OCI-LY3 (cell line): ENCODE measurements around the gene PCDHGB3.

Experiments used
- H2AFZ ChIP-seq: fragments of 200-600, 300-600 bp; shearing (Covaris generic); 2 replicates; pipeline ENCODE4 v1.6.0; 2014; ENCODE audit warnings: antibody characterized with exemption, low read depth, low read length
- H3K27ac ChIP-seq: fragments of 200-600, 300-600 bp; sonication (generic); 2 replicates; pipeline ENCODE4 v1.5.1; 2014; ENCODE audit warnings: mild to moderate bottlenecking, low read length, moderate library complexity, mixed read lengths
- H3K27me3 ChIP-seq: fragments of 200-600, 300-600 bp; sonication (generic); 2 replicates; pipeline ENCODE4 v1.6.1; 2014; ENCODE audit warnings: low read depth, low read length, mixed read lengths
- H3K36me3 ChIP-seq: fragments of 200-600, 300-600 bp; sonication (generic); replicated peaks from 2 replicates; pipeline ENCODE3; 2014; ENCODE audit warnings: low read depth, low read length, mixed read lengths
- H3K4me1 ChIP-seq: fragments of 300-600, 200-600 bp; sonication (generic); 2 replicates; pipeline ENCODE4 v1.6.1; 2014; ENCODE audit warnings: low read length, mixed read lengths
- H3K4me2 ChIP-seq: fragments of 200-600, 300-600 bp; sonication (generic); 2 replicates; pipeline ENCODE4 v1.6.1; 2014; ENCODE audit warnings: low read length, mixed read lengths
- H3K4me3 ChIP-seq: fragments of 300-600, 200-600 bp; sonication (generic); 2 replicates; pipeline ENCODE4 v1.5.1; 2014; ENCODE audit warnings: antibody characterized with exemption, mild to moderate bottlenecking, low read length, moderate library complexity
- H3K79me2 ChIP-seq: fragments of 300-600, 200-600 bp; shearing (Covaris generic); 2 replicates; pipeline ENCODE4 v1.6.1; 2014; ENCODE audit warnings: mild to moderate bottlenecking, low read length, mixed read lengths
- H3K9ac ChIP-seq: fragments of 300-600, 200-600 bp; shearing (Covaris generic); 2 replicates; pipeline ENCODE4 v1.6.0; 2014; ENCODE audit warnings: mild to moderate bottlenecking, low read length, moderate library complexity
- H3K9me3 ChIP-seq: fragments of 200-600, 300-600 bp; shearing (Covaris generic); 2 replicates; pipeline ENCODE4 v1.6.1; 2014; ENCODE audit warnings: low read length, mixed read lengths; ENCODE audit not compliant: insufficient read depth
- H4K20me1 ChIP-seq: fragments of 200-600, 300-600 bp; sonication (generic); 2 replicates; pipeline ENCODE4 v1.6.1; 2016; ENCODE audit warnings: low read length, mixed read lengths; ENCODE audit not compliant: insufficient read depth
- CTCF ChIP-seq: fragments of 200-600, 300-600 bp; sonication (generic); IDR thresholded peaks from 2 replicates; pipeline ENCODE4 v1.5.1; 2014; ENCODE audit warnings: antibody characterized with exemption, low read length, low read depth
- EZH2phosphoT487 ChIP-seq: fragments of 200-600 bp; shearing (Covaris generic); IDR thresholded peaks from 2 replicates; pipeline ENCODE4 v1.6.1; 2018; ENCODE audit warnings: antibody characterized with exemption, mixed run types, low read depth

The PCDHGB3 gene

GRCh38 chr5:141349917-141350619 is 20.0 kb upstream of the PCDHGB3 start, which contains the start of gene PCDHGB1:
PCDHGB1 (plus strand) TSS chr5:141350099; CDS start chr5:141350261, 162 bp downstream.
- H3K36me3 ChIP-seq, result no peaks in the 10 kb centered on the region
- no peak for TF ChIP-seq EZH2phosphoT487
- no peak for TF ChIP-seq CTCF
- no peaks in the 10 kb centered on the region for H4K20me1 ChIP-seq
- H3K9ac ChIP-seq, result no peak within 1 kb of the TSS
- H3K4me2 ChIP-seq, result no peak within 1 kb of the TSS
- H3K27me3 ChIP-seq, result no peaks in the 10 kb centered on the region
- no peak within 1 kb of the TSS for H3K4me3 ChIP-seq
- no peak within 1 kb of the TSS for H2AFZ ChIP-seq
- H3K27ac ChIP-seq, result no peak within 1 kb of the TSS
- no peaks in the 10 kb centered on the region for H3K9me3 ChIP-seq
- 0 out of 2 replicates have a peak, but pooled peaks cover 3% of the 10 kb centered on the region for H3K4me1 ChIP-seq
- no peaks in the 10 kb centered on the region for H3K79me2 ChIP-seq

GRCh38 chr5:141351591-141351990 is 18.5 kb upstream of the PCDHGB3 start:
- Histone ChIP-seq H3K79me2 (no peaks in the 10 kb centered on the region), H4K20me1 (no peaks in the 10 kb centered on the region), H3K27ac (no peak overlapping the region), H3K4me2 (no peak overlapping the region), H3K4me3 (no peak overlapping the region), H3K4me1 (0 out of 2 replicates have a peak, but pooled peaks cover 3% of the 10 kb centered on the region), H3K9me3 (no peaks in the 10 kb centered on the region), H2AFZ (no peak overlapping the region), H3K9ac (no peak overlapping the region), H3K36me3 (no peaks in the 10 kb centered on the region), H3K27me3 (no peaks in the 10 kb centered on the region)
- TF ChIP-seq EZH2phosphoT487, result no peak
- no peak for TF ChIP-seq CTCF

- H3K36me3 ChIP-seq, result no peaks in the 10 kb centered on the region
- 0 out of 2 replicates have a peak within 1 kb of the TSS, but pooled peaks have one; percentile 32 for H3K4me2 ChIP-seq
- no peak within 1 kb of the TSS for H3K9ac ChIP-seq
- 0 out of 2 replicates have a peak, but pooled peaks cover 3% of the 10 kb centered on the region for H3K4me1 ChIP-seq
- H4K20me1 ChIP-seq, result no peaks in the 10 kb centered on the region
- TF ChIP-seq CTCF, result peak; percentile 50
- TF ChIP-seq EZH2phosphoT487, result no peak
- no peaks in the 10 kb centered on the region for H3K9me3 ChIP-seq
- no peak within 1 kb of the TSS for H3K4me3 ChIP-seq
- no peak within 1 kb of the TSS for H3K27ac ChIP-seq
- H3K79me2 ChIP-seq, result no peaks in the 10 kb centered on the region
- no peaks in the 10 kb centered on the region for H3K27me3 ChIP-seq
- H2AFZ ChIP-seq, result no peak within 1 kb of the TSS
These were observed 15.1 kb upstream of the PCDHGB3 start, which contains the start of gene PCDHGA4 for GRCh38 chr5:141354900-141355469. PCDHGA4 (plus strand) TSS chr5:141355021; CDS start chr5:141355108, 87 bp downstream.

- Histone ChIP-seq H2AFZ (no peak overlapping the region), H3K79me2 (no peaks in the 10 kb centered on the region), H3K4me3 (no peak overlapping the region), H3K27me3 (no peaks in the 10 kb centered on the region), H3K27ac (no peak overlapping the region), H3K4me2 (no peak overlapping the region), H3K36me3 (no peaks in the 10 kb centered on the region), H3K4me1 (0 out of 2 replicates have a peak, but pooled peaks cover 3% of the 10 kb centered on the region), H4K20me1 (no peaks in the 10 kb centered on the region), H3K9me3 (no peaks in the 10 kb centered on the region), H3K9ac (no peak overlapping the region)
- TF ChIP-seq CTCF, result no peak
- TF ChIP-seq EZH2phosphoT487, result no peak
These were observed 14.4 kb upstream of the PCDHGB3 start for GRCh38 chr5:141355641-141356040.
